LNCAP (cell line): ENCODE data around the gene TAS2R42.

Experiments
- TF ChIP-seq, protein P1 (sequence below): fragments of 450-650 bp; IDR thresholded peaks from 2 replicates; pipeline ENCODE4 v1.5.1; 2017; ENCODE audit warnings: mild to moderate bottlenecking

TAS2R42 gene

DNA sequence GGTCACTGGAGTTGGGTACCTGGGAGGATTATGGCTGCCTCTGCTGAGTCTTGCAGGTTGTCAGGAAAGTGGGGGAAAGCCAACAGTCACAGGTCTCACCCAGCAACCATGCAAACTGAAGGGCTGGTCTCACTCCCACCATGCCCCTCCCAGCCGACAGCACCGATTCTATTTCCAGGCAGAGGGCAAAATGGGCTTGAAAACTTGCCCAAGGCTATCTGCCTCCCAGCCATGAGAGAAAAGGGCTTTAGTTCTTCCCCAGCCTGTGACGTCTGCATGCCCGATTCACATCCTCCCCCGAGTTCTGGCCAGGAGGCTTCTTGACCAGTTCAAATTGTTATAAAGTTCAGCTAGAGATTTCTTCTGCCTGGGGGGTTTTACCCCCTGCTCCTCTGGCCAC, 42.4 kb downstream of the TAS2R42 start:
- TF ChIP-seq, protein P1, sequence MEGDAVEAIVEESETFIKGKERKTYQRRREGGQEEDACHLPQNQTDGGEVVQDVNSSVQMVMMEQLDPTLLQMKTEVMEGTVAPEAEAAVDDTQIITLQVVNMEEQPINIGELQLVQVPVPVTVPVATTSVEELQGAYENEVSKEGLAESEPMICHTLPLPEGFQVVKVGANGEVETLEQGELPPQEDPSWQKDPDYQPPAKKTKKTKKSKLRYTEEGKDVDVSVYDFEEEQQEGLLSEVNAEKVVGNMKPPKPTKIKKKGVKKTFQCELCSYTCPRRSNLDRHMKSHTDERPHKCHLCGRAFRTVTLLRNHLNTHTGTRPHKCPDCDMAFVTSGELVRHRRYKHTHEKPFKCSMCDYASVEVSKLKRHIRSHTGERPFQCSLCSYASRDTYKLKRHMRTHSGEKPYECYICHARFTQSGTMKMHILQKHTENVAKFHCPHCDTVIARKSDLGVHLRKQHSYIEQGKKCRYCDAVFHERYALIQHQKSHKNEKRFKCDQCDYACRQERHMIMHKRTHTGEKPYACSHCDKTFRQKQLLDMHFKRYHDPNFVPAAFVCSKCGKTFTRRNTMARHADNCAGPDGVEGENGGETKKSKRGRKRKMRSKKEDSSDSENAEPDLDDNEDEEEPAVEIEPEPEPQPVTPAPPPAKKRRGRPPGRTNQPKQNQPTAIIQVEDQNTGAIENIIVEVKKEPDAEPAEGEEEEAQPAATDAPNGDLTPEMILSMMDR, result no peak

DNA sequence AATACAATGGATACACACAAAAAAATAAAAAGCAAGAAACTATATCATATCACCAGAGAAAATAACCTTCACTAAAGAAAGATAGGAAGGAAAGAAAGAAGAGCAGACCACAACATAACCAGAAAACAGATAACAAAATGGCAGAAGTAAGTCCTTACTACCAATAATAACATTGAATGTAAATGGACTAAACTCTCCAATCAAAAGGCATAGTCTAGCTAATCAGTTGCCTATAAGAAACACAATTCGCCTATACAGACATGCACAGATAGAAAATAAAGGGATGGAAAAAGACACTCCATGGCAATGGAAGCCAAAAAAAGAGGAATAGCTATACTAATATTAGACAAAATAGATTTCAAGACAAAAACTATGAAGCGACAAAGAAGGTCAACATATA, 43.4 kb downstream of the TAS2R42 start:
- TF ChIP-seq, protein P1, result no peak

DNA sequence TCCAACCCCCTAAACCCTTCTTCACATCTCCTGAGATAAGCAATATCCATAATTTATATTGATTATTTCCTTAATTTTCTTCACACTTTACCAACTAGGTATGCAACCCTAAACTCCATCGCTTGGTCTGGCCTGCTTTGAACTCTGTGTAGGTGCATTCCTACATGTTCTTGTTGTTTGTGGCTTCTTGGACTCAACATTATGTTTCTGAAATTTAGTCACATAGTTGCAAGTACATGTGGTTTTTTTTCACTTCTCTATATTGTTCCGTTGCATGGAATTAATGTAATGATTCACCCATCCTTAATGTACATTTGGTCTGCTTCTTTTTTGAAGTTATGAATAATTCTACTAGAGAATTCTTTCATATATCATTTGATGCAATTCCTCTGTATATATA, 50.7 kb downstream of the TAS2R42 start:
- TF ChIP-seq, protein P1, result no peak
